AG08396 (cell line): ENCODE results near the gene MORN3.
A peak's percentile ranks its signal among the peaks of the same experiment; 100 is the strongest.
"Not testable (repeated sequence)": the region's sequence is repeated elsewhere in the genome, so short reads cannot be mapped to it uniquely, and the experiment has no call there.

Source experiments
- DNase-seq: peaks from one replicate; pipeline ENCODE4 v3.0.0; 2012; ENCODE audit warnings: low spot score, mixed read lengths

The MORN3 gene

GRCh38 chr12:121638298-121639202 is 30.9 kb downstream of the MORN3 start:
- DNase-seq = peak; percentile 8

GRCh38 chr12:121637231-121637914 is 32.1 kb downstream of the MORN3 start:
- peak; percentile 12 for DNase-seq

- no peak for DNase-seq
Measured at GRCh38 chr12:121634836-121635235, 34.6 kb downstream of the MORN3 start.

- DNase-seq = not testable (repeated sequence)
Measured at GRCh38 chr12:121633833-121634196, 35.6 kb downstream of the MORN3 start.

- peak; percentile 66 for DNase-seq
Measured at GRCh38 chr12:121632069-121632970, 37.1 kb downstream of the MORN3 start.

- no peak for DNase-seq
Measured at GRCh38 chr12:121630791-121631355, 38.6 kb downstream of the MORN3 start.

GRCh38 chr12:121628536-121628935 is 40.9 kb downstream of the MORN3 start:
- no peak for DNase-seq

GRCh38 chr12:121628037-121628436 is 41.4 kb downstream of the MORN3 start:
- no peak for DNase-seq

GRCh38 chr12:121626853-121627640 is 42.4 kb downstream of the MORN3 start:
- DNase-seq = peak; percentile 84

- DNase-seq = peak; percentile 99
Measured at GRCh38 chr12:121626087-121626852, 43.2 kb downstream of the MORN3 start, which contains the start of gene ORAI1. ORAI1 (plus strand) TSS chr12:121626530.

GRCh38 chr12:121620333-121620891 is 49.0 kb downstream of the MORN3 start:
- DNase-seq = no peak

- no peak for DNase-seq
Measured at GRCh38 chr12:121618659-121619233, 50.7 kb downstream of the MORN3 start.

GRCh38 chr12:121614872-121615467 is 54.5 kb downstream of the MORN3 start:
- no peak for DNase-seq

GRCh38 chr12:121613462-121613861 is 56.0 kb downstream of the MORN3 start:
- no peak for DNase-seq

GRCh38 chr12:121611306-121611705 is 58.1 kb downstream of the MORN3 start:
- DNase-seq = no peak

- DNase-seq = peak; percentile 55
Measured at GRCh38 chr12:121610239-121611149, 59.0 kb downstream of the MORN3 start.

- DNase-seq = no peak
Measured at GRCh38 chr12:121608301-121608700, 61.2 kb downstream of the MORN3 start.

- no peak for DNase-seq
Measured at GRCh38 chr12:121603581-121603980, 65.9 kb downstream of the MORN3 start.
